ENCODE measurements around the gene SPON1. TPM values are rescaled to one million over a fixed set of nuclear protein-coding genes. Genes with fewer than 3 reads are reported as not detected.
A peak's percentile ranks its signal among the peaks of the same experiment; 100 is the strongest.

SPON1 gene
- total RNA-seq, 1 experiment from 2014 or later = 0.10 TPM

GRCh38 chr11:14148653-14149273 is 186.2 kb downstream of the SPON1 start:
- H3K4me3 ChIP-seq (ENCODE audit: low read depth in 2 of 2, low read length in 2 of 2) = no peak overlapping the region
- POLR2A ChIA-PET = no interaction called here
- in situ Hi-C loops (cut with HindIII; ENCODE audit: low pct_unique_long_range_greater_than_20kb, low sequenced_read_pairs) (no loop called here), intact Hi-C loops (cut with micrococcal nuclease; ENCODE audit: unreplicated experiment) (loop anchor here (2.0 kb wide), 1 partner anchor 192 kb away; no protein-coding TSS in a partner anchor)
- peak; percentile 17 for DNase-seq (ENCODE audit: low read depth, low spot score)
- ATAC-seq = peak; percentile 94
- no TSS peak for BruUV-seq (replicated peaks)
- no peaks in the 10 kb centered on the region for H3K36me3 ChIP-seq (ENCODE audit: control insufficient read depth, insufficient read depth, low read length)
- no peak overlapping the region for H3K27ac ChIP-seq (ENCODE audit: low read length)
- no peaks in the 10 kb centered on the region for H3K9me3 ChIP-seq (ENCODE audit: control insufficient read depth, insufficient read depth, low read depth, low read length)
- no peaks in the 10 kb centered on the region for H3K27me3 ChIP-seq (ENCODE audit: control insufficient read depth, insufficient read depth, low read length)
- CTCF ChIA-PET = interaction anchor here (1.0 kb wide), 1 partner anchor 373 kb away, joined by 4 read pairs; no protein-coding TSS in a partner anchor
- no peak for TF ChIP-seq SIN3A (IDR thresholded peaks at IDR 0.05; ENCODE audit: borderline replicate concordance, insufficient read depth, low read depth, low read length)
- TF ChIP-seq, protein P1, sequence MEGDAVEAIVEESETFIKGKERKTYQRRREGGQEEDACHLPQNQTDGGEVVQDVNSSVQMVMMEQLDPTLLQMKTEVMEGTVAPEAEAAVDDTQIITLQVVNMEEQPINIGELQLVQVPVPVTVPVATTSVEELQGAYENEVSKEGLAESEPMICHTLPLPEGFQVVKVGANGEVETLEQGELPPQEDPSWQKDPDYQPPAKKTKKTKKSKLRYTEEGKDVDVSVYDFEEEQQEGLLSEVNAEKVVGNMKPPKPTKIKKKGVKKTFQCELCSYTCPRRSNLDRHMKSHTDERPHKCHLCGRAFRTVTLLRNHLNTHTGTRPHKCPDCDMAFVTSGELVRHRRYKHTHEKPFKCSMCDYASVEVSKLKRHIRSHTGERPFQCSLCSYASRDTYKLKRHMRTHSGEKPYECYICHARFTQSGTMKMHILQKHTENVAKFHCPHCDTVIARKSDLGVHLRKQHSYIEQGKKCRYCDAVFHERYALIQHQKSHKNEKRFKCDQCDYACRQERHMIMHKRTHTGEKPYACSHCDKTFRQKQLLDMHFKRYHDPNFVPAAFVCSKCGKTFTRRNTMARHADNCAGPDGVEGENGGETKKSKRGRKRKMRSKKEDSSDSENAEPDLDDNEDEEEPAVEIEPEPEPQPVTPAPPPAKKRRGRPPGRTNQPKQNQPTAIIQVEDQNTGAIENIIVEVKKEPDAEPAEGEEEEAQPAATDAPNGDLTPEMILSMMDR (IDR thresholded peaks at IDR 0.05) = peak; percentile 60; the same call in 1 of the 2 replicates
- H3K4me1 ChIP-seq (ENCODE audit: control insufficient read depth, insufficient read depth, low read length) = no peaks in the 10 kb centered on the region

GRCh38 chr11:14149683-14150082 is 187.2 kb downstream of the SPON1 start:
- no peak overlapping the region for H3K27ac ChIP-seq (ENCODE audit: low read length)
- no peaks in the 10 kb centered on the region for H3K4me1 ChIP-seq (ENCODE audit: control insufficient read depth, insufficient read depth, low read length)
- H3K27me3 ChIP-seq (ENCODE audit: control insufficient read depth, insufficient read depth, low read length) = no peaks in the 10 kb centered on the region
- in situ Hi-C loops (cut with HindIII; ENCODE audit: low pct_unique_long_range_greater_than_20kb, low sequenced_read_pairs) (no loop called here), intact Hi-C loops (cut with micrococcal nuclease; ENCODE audit: unreplicated experiment) (loop anchor here (2.0 kb wide), 1 partner anchor 193 kb away; no protein-coding TSS in a partner anchor)
- DNase-seq (ENCODE audit: low read depth, low spot score) (no peak), ATAC-seq (no peak)
- ChIA-PET POLR2A (no interaction called here), CTCF (no interaction called here)
- H3K9me3 ChIP-seq (ENCODE audit: control insufficient read depth, insufficient read depth, low read depth, low read length) = no peaks in the 10 kb centered on the region
- H3K4me3 ChIP-seq (ENCODE audit: low read depth in 2 of 2, low read length in 2 of 2) = no peak overlapping the region
- no peaks in the 10 kb centered on the region for H3K36me3 ChIP-seq (ENCODE audit: control insufficient read depth, insufficient read depth, low read length)
- no TSS peak for BruUV-seq (replicated peaks)
- TF ChIP-seq REST (IDR thresholded peaks at IDR 0.05; ENCODE audit: insufficient read depth in 1 of 2, low read depth in 2 of 2, low read length in 1 of 2) (no peak), POLR2AphosphoS5 (IDR thresholded peaks at IDR 0.05; ENCODE audit: low read depth, low read length) (no peak), SIN3A (IDR thresholded peaks at IDR 0.05; ENCODE audit: borderline replicate concordance, insufficient read depth, low read depth, low read length) (no peak), TCF7L2 (IDR thresholded peaks at IDR 0.05; ENCODE audit: low read depth, low read length) (no peak)
- TF ChIP-seq, protein P1 (IDR thresholded peaks at IDR 0.05) = no peak
